Measurements from ENCODE around the gene BSG. TPM values are rescaled to one million over a fixed set of nuclear protein-coding genes. Genes with fewer than 3 reads are reported as not detected.

BSG gene
- total and polyA plus RNA-seq, 9 of the 15 experiments (the other 6 are each of a cell fraction or from before 2014, with no cell fraction given) = 4.6 to 495 (median 187) TPM

GRCh38 chr19:572140-572742 lies at the start of gene BSG (continued):
- TF ChIP-seq YY1 (IDR thresholded peaks at IDR 0.05; ENCODE audit: borderline replicate concordance in 1 of 3, control insufficient read depth in 1 of 3, extremely low read depth in 1 of 3, insufficient read depth in 3 of 3, insufficient read length in 1 of 3, insufficient replicate concordance in 2 of 3, low read depth in 1 of 3, low read length in 2 of 3) (peak; percentile 40 to 93 (median 88)), POLR2AphosphoS5 (IDR thresholded peaks at IDR 0.05; ENCODE audit: control insufficient read depth, insufficient read depth, low read depth, low read length) (peak; percentile 82), PHF8 (IDR thresholded peaks at IDR 0.05; ENCODE audit: borderline replicate concordance, low read length) (peak; percentile 77), ZBTB2 (IDR thresholded peaks at IDR 0.05) (peak; percentile 90), CSDE1 (IDR thresholded peaks at IDR 0.05) (peak in 1 of 2 experiments; percentile 78; a peak in 2 of 4 replicates), SP2 (IDR thresholded peaks at IDR 0.05; ENCODE audit: extremely low read depth, low read depth, low read length, poor library complexity, severe bottlenecking) (no peak), ZFP91 (CRISPR knock-in tag; IDR thresholded peaks at IDR 0.05) (no peak), TCF3 (CRISPR knock-in tag; IDR thresholded peaks at IDR 0.05) (peak; percentile 44), HEY1 (CRISPR knock-in tag; IDR thresholded peaks at IDR 0.05; ENCODE audit: borderline replicate concordance) (no peak), NBN (IDR thresholded peaks at IDR 0.05; ENCODE audit: low read depth) (peak; percentile 59; the same call in 1 of the 2 replicates), HDGF (IDR thresholded peaks at IDR 0.05) (no peak), SAFB (IDR thresholded peaks at IDR 0.05; ENCODE audit: borderline replicate concordance, low read depth, low read length) (no peak), SRF (CRISPR knock-in tag; IDR thresholded peaks at IDR 0.05) (peak in 1 of 2 experiments; percentile 75; a peak in 2 of 4 replicates), STAT6 (CRISPR knock-in tag; IDR thresholded peaks at IDR 0.05) (0 out of 2 replicates have a peak, but pooled peaks have one; percentile 52), CBX1 (IDR thresholded peaks at IDR 0.05; ENCODE audit: low read depth) (peak; percentile 84; the same call in 1 of the 2 replicates), RBM14 (IDR thresholded peaks at IDR 0.05; ENCODE audit: borderline replicate concordance, insufficient read depth, low read depth, low read length) (0 out of 2 replicates have a peak, but pooled peaks have one; percentile 61), BHLHE40 (IDR thresholded peaks at IDR 0.05; ENCODE audit: low read length) (peak; percentile 99), TGIF2 (CRISPR knock-in tag; IDR thresholded peaks at IDR 0.05) (no peak)
